Fibroblast of villous mesenchyme (primary cell): ENCODE results near the gene MAMDC4. TPM values are rescaled to one million over a fixed set of nuclear protein-coding genes. Genes with fewer than 3 reads are reported as not detected.

Source experiments
- DNase-seq: peaks from one replicate; pipeline ENCODE4 v3.0.0-alpha.2; 2010; ENCODE audit warnings: low read depth
- H3K4me3 ChIP-seq: 2 replicates; pipeline ENCODE4 v1.5.1; 2011; ENCODE audit warnings: low read depth, mild to moderate bottlenecking, low read length
- total RNA-seq: library from RNA; depleted of rRNA; stranded (reverse); fragments of >200 nt; gene quantifications from 2 replicates; pipeline ENCODE4 v1.2.3, GENCODE V29; 2012
- TF ChIP-seq, protein P1 (sequence below): IDR thresholded peaks from 2 replicates; pipeline ENCODE4 v1.5.1; 2012; ENCODE audit warnings: low read depth, mild to moderate bottlenecking, low read length; ENCODE audit not compliant: insufficient read depth

MAMDC4 gene
- total RNA-seq, 1 donor = 3.0 TPM

DNA sequence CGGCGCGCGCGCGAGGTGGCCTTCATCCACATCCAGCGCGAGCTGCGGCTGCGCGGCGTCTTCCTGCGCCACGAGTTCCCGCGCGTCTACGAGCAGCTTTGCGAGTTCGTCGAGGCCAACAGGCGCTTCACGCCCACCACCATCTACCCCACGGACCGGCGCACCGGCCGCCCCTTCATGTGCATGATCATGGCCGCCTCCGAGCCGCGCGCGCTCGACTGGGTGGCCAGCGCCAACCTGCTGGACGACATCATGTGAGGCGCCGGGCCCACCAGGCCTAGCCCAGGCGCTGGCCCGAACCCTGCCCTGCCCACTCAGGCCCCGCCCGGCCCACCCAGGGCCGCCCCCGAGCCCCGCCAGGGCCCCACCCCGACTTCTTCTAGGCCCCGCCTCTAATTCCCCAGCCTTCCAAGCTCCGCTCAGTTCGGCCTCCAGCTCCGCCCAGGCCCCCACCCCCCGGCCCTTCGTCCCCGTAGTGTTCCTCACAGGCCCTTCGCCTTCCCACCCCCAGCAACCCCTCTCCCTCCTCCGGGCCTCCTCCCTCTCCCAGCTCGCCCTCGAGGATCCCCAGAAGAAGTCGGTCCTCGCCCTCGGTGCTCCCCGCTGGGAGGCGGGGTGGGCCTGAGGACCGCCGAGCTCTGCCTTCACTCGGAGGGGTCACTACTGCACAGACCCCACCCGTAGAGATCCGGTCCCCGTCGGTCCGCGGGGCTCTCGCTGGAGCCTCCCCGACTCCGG, 4.9 kb upstream of the MAMDC4 start:
- peak; percentile 79 for DNase-seq
- TF ChIP-seq, protein P1, sequence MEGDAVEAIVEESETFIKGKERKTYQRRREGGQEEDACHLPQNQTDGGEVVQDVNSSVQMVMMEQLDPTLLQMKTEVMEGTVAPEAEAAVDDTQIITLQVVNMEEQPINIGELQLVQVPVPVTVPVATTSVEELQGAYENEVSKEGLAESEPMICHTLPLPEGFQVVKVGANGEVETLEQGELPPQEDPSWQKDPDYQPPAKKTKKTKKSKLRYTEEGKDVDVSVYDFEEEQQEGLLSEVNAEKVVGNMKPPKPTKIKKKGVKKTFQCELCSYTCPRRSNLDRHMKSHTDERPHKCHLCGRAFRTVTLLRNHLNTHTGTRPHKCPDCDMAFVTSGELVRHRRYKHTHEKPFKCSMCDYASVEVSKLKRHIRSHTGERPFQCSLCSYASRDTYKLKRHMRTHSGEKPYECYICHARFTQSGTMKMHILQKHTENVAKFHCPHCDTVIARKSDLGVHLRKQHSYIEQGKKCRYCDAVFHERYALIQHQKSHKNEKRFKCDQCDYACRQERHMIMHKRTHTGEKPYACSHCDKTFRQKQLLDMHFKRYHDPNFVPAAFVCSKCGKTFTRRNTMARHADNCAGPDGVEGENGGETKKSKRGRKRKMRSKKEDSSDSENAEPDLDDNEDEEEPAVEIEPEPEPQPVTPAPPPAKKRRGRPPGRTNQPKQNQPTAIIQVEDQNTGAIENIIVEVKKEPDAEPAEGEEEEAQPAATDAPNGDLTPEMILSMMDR = no peak

DNA sequence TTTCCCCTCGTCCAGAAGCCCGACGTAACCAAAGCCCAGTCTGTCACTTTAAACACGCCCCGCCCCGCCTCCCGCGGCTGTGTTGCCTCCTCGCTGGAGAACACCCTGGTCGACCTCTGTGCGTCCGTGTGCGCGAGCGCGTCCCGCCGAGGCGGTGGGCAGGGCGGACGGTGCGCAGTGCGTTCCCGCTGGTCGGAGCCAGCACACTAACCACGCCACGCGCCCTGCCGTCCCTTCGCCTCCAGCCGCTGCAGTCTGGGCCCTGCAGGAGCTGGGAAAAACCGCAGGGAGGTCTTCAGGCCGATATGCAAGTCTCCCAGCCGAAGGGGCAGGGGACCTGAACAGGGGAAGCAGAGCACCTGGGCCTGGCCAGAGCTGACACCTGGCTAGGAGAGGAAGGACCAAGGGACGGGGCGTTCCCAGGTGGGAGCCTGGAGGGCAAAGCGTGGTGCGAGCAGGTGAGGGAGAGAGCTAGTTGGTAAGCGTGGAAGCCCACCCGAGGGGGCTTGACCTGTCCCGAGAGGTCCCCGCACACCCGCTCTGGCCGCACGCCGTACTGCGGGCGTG, 4.2 kb upstream of the MAMDC4 start:
- peak; percentile 89 for DNase-seq
- TF ChIP-seq, protein P1 = no peak
- peak overlapping the region; percentile 99 for H3K4me3 ChIP-seq

More for the DNA sequence above, 4.9 kb upstream of the MAMDC4 start:
- peak overlapping the region; percentile 99 for H3K4me3 ChIP-seq

DNA sequence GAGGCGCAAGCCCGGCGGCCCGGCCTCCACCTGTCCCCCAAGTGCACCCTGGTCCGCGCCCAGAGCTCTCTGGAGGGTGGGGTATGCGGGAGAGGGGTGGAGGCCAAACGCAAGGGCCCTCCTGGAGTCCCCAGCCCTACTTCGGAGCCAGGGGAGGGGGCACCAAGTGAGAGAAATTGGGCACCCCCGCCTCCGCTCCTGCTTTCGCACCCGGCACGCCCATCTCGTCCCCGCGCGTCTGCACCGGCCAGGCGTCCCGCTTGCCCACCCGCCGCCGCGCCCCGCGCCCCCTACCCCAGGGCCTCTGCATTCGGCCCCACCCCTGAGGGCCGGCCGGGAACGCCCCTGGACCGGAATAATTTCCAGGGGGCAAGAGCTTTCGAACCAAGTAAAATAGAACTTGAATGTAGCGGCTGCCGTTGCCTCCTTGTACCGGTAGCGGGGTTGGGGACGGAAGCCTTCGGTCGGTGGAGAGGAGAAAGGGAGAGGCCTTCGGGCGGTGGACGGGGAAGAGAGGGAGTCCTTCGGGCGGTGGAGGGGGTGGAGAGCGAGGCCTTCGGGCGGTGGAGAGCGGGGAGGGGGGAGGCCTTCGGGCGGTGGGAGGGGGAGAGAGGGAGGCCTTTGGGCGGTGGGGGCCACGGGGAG, 3.6 kb upstream of the MAMDC4 start:
- DNase-seq = peak; percentile 14
- peak overlapping the region; percentile 99 for H3K4me3 ChIP-seq
- TF ChIP-seq, protein P1 = no peak

DNA sequence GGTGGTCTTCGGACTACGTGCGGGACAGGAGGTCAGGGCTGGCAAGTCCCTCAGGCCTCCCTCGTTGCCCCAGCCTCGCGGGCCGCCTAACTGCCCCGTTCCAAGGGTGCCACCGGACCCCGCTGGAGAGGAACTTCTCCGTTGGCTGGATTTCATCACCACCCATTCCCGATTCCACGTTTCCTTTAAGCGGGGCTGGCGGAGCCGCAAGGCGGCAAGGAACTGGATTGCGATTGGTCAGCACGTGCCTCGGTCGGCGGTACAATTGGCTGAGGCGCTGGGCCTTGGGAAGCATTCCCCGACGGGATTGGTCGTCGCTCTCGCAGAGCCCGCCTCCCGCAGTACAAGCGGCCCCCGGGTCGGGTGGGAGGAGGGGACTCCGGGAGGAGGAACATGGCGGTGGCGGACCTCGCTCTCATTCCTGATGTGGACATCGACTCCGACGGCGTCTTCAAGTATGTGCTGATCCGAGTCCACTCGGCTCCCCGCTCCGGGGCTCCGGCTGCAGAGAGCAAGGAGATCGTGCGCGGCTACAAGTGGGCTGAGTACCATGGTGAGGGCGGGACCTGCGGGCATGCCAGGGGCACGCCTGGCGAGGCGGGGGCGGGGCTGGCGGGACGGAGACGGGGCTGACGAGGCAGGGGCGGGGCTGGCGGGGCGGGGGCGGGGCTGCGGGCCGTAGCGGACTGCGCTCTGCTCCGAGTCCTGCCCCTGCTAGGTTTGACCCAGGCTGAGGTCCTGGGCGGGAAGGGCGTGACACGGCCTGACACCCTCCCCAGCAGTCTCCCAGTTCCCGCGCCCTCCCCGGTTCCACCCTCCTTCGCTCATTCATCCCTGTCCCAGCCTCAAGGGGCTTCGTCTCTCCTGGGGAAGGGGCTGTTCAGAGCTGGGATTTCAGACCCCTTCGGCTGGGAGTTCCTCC, 2.8 kb upstream of the MAMDC4 start, which contains the start of gene PHPT1:
TSS of gene PHPT1 (plus strand) at position 372 of the 922 bp plus-strand sequence. CDS start at position 394, 22 bp downstream.
- DNase-seq = peak; percentile 99
- peak within 1 kb of the TSS; percentile 99 for H3K4me3 ChIP-seq
- TF ChIP-seq, protein P1 = no peak

DNA sequence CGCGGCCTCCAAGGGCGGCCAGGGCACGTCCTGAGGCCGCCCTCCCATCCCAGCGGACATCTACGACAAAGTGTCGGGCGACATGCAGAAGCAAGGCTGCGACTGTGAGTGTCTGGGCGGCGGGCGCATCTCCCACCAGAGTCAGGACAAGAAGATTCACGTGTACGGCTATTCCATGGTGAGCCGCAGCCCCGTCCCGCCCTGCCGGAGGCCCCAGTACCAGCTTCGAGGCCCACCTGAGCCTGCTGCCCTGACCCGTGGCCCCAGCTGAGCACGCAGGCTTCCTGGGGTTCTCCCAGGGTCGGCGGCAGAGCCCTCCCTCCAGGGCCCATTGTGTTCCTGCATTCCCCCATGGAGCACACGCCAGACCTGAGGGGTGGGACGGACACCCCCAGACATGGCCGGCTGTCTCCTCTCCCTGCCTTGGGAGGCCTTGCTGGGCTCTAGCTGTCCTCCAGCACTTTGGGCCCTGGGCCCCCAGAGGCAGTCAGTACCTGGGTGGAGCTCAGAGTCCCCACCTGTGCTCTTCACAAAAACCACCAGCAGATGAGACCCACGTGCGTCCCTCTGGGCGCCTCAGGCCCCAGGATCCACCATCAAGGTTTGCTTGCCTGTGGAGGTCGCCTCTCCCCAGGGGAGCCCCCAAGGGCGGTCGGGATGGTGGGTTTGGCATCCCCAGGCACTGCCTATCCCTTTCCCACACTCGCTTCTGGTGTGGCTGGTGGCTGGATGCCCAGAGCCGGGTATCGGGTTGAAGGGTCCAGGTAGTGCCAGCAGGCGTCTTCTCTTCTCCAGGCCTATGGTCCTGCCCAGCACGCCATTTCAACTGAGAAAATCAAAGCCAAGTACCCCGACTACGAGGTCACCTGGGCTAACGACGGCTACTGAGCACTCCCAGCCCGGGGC, 1.9 kb upstream of the MAMDC4 start:
- TF ChIP-seq, protein P1 = no peak
- peak overlapping the region; percentile 99 for H3K4me3 ChIP-seq
- no peak for DNase-seq
